ENCODE data around the gene TP73. TPM values are rescaled to one million over a fixed set of nuclear protein-coding genes. Genes with fewer than 3 reads are reported as not detected.

Gene TP73
- total RNA-seq: under 0.01 TPM in 1 of 2 replicates, not detected in the other

DNA sequence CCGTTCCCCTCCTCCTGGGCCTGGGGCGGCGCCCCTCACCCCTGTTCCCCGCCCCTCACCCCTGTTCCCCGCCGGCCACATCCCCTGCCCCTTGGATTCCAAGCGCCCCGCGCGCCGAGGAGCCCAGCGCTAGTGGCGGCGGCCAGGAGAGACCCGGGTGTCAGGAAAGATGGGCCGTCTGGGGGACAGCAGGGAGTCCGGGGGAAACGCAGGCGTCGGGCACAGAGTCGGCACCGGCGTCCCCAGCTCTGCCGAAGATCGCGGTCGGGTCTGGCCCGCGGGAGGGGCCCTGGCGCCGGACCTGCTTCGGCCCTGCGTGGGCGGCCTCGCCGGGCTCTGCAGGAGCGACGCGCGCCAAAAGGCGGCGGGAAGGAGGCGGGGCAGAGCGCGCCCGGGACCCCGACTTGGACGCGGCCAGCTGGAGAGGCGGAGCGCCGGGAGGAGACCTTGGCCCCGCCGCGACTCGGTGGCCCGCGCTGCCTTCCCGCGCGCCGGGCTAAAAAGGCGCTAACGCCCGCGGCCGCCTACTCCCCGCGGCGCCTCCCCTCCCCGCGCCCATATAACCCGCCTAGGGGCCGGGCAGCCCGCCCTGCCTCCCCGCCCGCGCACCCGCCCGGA, at the start of gene TP73:
TSS of gene TP73 (plus strand) at position 587 of the 618 bp plus-strand sequence. CDS start 29,850 bp downstream, outside the sequence.
- no peak for DNase-seq (ENCODE audit: low read depth, low spot score)

GRCh38 chr1:3603156-3603555, 49.2 kb upstream of the TP73 start:
- DNase-seq (ENCODE audit: low read depth, low spot score): no peak

DNA sequence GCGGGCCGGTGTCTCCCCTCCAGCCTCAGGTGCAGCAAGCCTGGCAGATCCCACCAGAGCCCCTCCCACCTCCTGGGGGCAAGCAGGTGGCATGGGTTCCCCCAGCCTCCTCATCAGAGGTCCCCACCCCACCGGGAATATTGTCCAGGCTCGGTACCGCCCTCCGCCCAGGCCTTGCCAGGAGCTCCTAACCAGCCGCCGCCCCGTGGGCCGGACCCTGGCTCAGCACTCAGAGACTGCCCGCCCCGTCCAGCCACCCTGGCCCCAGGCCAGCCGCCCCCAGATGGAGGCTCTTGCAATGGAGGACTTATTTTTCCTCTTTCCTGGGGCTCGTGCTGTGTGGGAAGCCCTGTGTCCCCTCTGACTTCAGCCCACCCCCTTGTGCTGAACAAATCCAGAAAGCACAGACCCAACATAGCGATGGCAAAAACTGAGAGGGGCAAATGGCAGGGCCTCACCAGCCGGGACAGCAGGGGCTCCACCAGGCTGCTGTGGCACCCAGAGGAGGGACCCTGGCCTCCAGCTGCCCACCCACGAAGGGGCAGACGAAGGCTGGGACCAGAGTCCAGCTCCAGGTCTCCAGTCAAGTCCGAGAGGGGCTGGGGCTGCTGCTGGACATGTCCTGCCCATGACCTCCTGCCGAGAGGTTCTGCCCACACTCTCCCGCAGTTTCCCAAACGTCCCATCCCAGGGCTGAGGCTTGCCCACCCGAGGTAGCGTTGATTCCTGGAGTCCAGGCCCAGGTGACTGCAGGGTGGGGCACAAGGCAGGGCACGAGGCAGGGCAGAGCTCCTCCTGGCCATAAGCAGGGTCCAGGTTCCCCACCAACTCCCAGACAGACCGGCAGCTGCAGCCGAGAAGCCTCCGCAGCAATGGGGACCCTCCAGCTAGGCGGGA, 48.5 kb upstream of the TP73 start:
- DNase-seq (ENCODE audit: low read depth, low spot score): no peak

GRCh38 chr1:3604468-3604974, 47.8 kb upstream of the TP73 start:
- DNase-seq (ENCODE audit: low read depth, low spot score): no peak

DNA sequence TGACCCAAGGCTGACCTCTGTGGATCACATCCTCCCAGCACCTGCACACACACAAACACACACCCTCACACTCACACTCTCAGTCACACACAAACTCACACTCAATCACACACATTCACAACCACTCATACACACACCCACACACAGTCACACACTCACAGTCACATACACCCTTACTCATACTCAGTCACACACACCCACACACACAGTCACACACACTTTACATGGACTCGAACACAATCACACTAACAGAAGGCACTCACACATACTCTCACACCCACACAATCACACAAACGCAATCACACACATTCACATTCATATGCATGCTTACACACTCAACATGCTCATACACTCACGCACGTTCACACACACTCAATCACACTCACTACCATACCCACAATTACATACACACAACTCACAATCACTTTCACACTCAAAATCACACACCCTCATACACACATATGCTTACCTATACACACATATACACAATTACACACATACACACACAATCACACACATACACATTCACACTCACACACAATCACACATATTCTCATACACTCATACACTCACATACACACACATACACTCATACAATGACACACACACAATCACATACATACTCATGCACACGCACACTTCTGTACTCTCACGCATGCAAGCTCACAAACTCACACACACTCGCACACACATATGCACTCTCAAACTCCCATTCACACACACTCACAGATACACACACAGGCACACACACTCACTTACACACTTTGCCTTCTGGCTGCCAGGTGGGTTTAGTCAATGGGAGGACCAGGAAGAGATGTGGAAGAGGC, 47.1 kb upstream of the TP73 start:
- no peak for DNase-seq (ENCODE audit: low read depth, low spot score)

DNA sequence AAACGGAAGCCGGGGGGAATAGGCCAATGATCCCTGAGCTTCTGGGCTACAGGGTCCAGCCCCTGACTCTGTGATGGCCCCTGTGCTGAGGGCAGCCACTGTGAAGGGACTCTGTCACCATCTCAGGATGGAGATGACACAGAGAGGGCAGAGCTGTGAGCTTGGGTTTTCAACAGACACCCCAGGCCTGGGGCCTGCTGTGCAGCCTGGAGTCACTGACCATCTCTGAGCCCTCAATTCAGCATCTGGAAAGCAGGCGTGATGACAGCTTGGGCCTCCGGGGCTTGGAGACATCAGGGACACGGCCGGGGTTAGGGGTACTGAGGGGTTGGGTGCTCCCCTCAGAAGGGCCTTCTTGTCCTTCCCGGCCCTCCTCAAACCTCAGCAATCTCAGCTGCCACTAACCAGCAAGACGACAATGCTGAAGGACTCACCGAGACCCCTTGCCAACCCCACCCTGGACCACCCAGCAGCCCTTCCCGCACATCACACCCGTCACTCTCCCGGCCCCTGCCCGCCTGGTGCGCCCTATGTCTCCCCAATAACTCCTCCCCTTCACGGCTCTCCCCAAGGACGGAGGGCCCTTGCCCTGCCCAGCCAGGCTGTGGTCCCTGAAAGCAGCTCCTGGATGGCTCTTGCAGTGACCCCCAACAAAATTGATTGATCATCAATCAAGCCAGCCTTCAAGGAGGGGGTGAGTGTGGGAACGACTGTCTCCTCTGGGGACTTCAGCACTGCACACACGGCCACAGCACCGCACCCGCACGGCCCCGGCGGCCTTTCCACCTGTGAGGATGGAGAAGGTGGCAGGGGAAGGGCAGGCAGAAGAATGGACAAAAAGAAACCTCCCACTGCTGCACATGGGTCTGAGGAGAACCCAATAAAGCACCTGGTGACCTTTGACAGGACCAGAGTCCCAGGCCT, 45.3 kb upstream of the TP73 start:
- no peak for DNase-seq (ENCODE audit: low read depth, low spot score)

- no peak for DNase-seq (ENCODE audit: low read depth, low spot score)
Measured at GRCh38 chr1:3607703-3608065, 44.6 kb upstream of the TP73 start.

DNA sequence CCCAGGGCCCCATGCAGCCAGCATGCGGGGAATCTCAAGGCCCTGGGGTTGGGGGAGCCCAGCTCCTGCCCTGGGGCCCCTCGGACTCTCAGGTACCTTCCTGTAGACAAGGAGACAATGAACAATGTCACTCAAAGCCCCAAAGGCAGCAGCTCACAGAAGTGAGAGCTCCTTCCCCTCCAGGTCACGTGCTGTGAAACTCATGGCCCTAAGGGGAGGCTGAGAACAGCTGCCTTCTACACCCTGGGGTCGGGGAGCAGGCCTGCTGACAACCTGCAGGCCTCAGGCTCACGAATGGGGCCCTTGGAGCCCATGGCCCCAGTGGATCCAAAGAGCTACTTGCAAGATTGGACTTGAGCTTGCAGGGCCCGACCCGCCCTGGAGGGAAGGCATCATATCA, 44.2 kb upstream of the TP73 start:
- no peak for DNase-seq (ENCODE audit: low read depth, low spot score)

GRCh38 chr1:3609016-3609768, 43.1 kb upstream of the TP73 start:
- no peak for DNase-seq (ENCODE audit: low read depth, low spot score)

DNA sequence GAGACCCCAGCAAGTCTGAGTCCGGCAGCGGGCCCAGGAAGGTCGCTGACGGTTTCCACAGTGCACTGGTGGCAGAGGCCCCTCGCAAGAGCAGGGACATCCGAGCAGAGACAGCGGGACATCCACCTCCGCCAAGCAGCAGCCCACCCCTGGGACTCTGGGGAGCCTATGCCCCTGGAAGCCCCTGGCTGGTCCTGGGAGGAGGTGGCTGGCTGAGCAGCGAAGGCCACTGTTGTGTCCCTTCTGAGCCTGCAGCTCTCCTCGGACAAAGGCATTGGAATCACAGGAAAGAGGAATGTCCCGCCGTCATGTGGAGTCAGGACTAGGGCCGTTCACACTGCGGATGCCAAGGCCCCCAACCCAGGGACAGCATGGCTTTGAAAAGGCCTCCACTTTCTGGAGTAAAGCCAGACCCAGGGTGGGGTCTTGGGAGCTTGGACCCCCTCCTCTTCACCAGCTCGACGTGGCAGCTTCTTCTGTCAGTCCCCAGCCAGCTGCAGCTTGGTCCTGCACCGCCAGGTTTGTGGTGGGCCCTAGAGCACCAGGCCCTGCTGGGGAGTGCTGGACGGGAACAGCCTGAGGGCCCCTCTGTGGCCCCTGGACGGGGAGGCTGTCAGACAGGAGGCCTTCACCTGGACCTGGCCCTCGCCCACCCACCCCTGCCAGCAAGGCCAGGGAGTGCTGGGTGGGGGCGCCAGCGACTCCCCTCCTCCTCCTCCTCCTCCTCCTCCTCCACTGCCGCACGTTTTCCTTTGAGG, 42.4 kb upstream of the TP73 start:
- DNase-seq (ENCODE audit: low read depth, low spot score): no peak

DNA sequence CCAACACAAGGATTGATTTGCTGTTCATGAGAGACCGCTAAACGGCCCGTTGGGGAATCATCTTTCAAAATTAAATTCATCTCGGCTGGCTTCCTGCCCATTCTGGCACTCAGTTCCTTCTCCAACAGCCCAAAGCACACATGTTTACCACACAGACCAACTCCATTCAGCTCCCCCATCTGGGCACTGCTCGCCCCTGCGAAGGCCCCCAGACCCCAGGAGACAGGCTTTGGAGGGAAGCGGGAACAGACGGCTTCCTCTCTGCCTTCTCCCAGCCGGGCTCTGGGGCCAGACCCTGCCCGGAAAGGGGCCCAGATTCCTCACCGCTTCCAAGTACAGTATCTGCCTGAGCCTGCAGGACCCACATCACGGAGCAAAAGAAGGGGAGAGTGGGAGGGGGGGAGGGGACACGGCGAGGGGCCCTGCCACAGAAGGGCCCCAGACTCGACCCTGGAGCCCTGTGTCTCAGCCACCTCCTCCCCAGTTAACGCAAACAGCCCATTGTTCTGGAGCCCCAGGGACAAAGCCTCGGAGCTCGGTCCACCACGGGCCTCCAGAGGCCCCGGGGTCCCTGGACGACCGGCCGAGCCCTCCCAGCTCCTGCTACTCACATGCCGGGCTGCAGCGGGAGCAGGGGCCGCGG, 41.7 kb upstream of the TP73 start:
- no peak for DNase-seq (ENCODE audit: low read depth, low spot score)

- DNase-seq (ENCODE audit: low read depth, low spot score): peak; percentile 35
Measured at GRCh38 chr1:3611170-3612019, 40.9 kb upstream of the TP73 start, which contains the start of gene MEGF6. TSS of gene MEGF6 (minus strand) at chr1:3611508. CDS start at chr1:3611268, 240 bp downstream.

DNA sequence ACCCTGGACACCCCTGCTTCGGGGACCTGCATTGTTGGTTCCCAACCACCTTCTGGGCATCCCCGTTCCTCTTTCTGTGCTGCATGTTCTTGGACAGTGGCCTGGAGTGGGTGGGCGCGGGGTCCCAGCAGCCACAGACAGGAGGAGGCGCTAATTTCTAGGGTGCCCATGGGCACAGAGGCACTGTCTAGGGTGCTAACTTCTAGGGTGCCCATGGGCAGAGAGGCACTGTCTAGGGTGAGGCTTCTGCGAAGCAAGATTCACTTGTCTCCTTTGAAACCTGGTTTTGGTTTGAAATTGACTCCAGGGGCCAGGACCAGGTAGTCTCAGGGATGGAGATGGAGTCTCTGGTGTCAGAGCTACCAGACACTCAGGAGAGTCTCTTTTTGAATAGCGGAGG, 40.2 kb upstream of the TP73 start:
- DNase-seq (ENCODE audit: low read depth, low spot score): no peak

DNA sequence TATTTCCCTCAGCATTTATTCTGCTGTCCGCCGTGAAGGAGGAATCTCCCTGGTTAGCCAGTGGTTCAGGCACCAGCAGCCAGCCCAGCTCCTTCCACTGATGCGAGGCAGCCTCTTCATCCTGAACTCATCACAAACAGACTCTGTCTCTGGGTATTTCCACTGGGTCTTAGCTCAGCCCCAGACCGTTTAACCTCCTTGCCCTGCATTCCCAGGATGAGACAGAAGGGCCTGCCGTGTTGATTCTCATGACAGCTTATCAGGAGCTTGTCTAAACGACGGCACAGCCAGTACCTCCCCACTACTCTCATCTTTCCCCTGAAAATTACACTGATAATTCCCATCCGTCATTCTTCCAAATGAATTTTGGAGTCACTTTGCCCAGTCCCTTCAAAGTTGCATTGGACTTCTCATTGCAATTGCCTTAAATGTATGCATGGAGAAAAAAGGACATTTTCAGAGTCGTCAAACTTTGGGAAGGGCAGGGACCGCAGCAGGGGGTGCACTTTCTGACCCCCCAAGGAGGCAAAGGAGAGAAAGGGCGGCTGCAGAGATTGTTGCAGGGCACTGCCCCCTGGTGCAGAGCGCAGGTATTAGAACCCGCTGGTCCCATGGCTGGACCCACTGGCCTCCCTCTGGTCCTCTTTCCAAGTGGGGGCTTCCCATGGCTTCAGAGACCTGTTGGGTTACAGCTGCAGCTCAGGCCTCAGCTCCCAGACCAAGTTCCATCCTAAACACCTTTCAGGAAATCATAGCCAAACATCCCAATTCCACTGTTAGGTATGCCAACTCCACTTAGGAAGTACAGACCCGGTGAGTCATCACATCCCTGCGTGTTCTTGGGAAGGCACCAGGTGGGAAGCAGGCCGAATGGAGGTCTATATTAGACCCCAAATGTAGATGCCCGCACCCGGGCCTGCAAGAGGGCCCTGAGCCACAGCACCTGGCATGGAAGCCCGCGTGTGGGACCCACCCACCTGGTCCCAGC, 37.3 kb upstream of the TP73 start:
- no peak for DNase-seq (ENCODE audit: low read depth, low spot score)

DNA sequence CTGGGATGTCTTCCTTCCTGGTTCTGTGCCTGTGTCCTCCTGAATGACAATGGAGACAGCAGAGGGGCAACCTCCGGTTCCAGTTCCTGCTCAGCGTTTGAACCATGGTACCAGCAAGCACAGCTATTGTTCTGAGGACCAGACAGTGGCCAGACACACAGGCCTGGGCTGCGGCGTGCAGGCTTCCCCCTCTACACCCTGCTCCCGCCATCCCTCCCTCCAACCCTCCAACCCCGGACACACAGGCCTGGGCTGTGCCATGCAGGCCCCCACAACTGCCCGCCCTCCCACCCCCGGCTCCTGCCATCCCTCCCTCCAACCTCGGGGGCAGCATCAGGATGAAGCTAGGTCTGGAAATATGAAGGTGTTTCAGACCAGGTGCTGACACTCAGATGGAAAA, 35.5 kb upstream of the TP73 start:
- DNase-seq (ENCODE audit: low read depth, low spot score): no peak

DNA sequence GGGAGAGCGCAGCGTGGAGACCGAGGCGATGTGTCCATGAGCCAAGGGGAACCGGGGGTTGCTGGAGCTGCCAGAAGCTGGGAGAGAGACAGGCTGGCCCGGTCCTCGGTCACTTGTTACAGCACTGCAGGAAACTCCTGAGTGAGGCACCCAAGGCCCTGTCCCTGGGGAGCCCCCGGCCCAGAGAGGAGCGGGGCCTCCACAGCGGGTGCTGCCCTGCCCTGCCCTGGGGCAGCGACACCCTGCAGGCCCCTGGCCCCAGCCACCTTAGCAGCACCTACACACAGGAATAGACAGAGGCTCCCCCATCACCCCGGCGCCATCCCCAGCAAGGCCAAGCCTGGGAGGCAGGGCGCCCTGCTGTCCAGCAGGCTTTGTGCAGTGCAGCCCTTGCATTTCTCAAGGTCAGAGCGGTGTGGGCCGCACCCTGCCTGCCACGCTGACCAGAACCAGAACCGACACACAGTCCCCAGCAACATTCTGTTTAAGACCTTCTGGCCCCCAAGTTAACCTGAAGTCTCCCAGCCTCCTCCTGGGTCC, 34.4 kb upstream of the TP73 start:
- DNase-seq (ENCODE audit: low read depth, low spot score): no peak
